CD14-positive monocyte (primary cell): ENCODE results near the gene DNAJC30. TPM values are rescaled to one million over a fixed set of nuclear protein-coding genes. Genes with fewer than 3 reads are reported as not detected.

ENCODE experiments used
- DNase-seq, 3 donors: peaks; one replicate each; pipeline ENCODE4 v3.0.0-alpha.2; 2011 to 2022
- H2AFZ ChIP-seq: 2 replicates; pipeline ENCODE4 v1.6.0; 2012; ENCODE audit warnings: mild to moderate bottlenecking, low read depth, low read length, inconsistent platforms; ENCODE audit not compliant: insufficient read depth, poor library complexity, severe bottlenecking
- H3K27ac ChIP-seq, 2 donors: 1 replicate in 1 of 2; 2 replicates in 1 of 2; pipeline ENCODE4 v1.5.1; 2012 to 2013; ENCODE audit warnings: low read length in 2 of 2, control low read depth in 1 of 2, inconsistent platforms in 1 of 2, low read depth in 1 of 2, mild to moderate bottlenecking in 1 of 2
- H3K27me3 ChIP-seq, 2 donors: one replicate each; pipeline versions ENCODE4 v1.6.0 to v1.6.1; 2011 to 2013; ENCODE audit warnings: low read length in 2 of 2; ENCODE audit not compliant: control insufficient read depth in 2 of 2, insufficient read depth in 2 of 2
- H3K36me3 ChIP-seq, 2 donors: replicated peaks in 1 of 2; 1 replicate in 1 of 2; 2 replicates in 1 of 2; pipeline versions ENCODE4 v1.5.1 to v1.6.1; 2012 to 2013; ENCODE audit warnings: low read length in 2 of 2, control low read depth in 1 of 2, inconsistent platforms in 1 of 2, mild to moderate bottlenecking in 1 of 2; ENCODE audit not compliant: insufficient read depth in 2 of 2, control insufficient read depth in 1 of 2
- H3K4me1 ChIP-seq, 2 donors: 1 replicate in 1 of 2; 2 replicates in 1 of 2; pipeline versions ENCODE4 v1.5.1 to v1.6.1; 2012 to 2013; ENCODE audit warnings: low read length in 2 of 2, control low read depth in 1 of 2, inconsistent platforms in 1 of 2, mild to moderate bottlenecking in 1 of 2, moderate library complexity in 1 of 2; ENCODE audit not compliant: insufficient read depth in 2 of 2, control insufficient read depth in 1 of 2
- H3K4me2 ChIP-seq: replicated peaks from 2 replicates; pipeline ENCODE3; 2012; ENCODE audit warnings: low read length, moderate library complexity, mild to moderate bottlenecking; ENCODE audit not compliant: poor library complexity, severe bottlenecking; ENCODE audit errors: extremely low read depth
- H3K4me3 ChIP-seq, 3 experiments: fragments of 200-600 bp in 1 of 3; sonication (generic) in 1 of 3; replicated peaks in 1 of 3; 1 replicate in 2 of 3; 2 replicates in 1 of 3; pipeline ENCODE4 v1.5.1; 2011 to 2013; ENCODE audit warnings: low read length in 3 of 3, mild to moderate bottlenecking in 3 of 3, control low read depth in 2 of 3, low read depth in 2 of 3, inconsistent platforms in 1 of 3, moderate library complexity in 1 of 3
- H3K79me2 ChIP-seq: 2 replicates; pipeline ENCODE4 v1.6.0; 2012; ENCODE audit warnings: mild to moderate bottlenecking, control low read depth, inconsistent platforms, low read length, moderate library complexity; ENCODE audit not compliant: insufficient read depth
- H3K9ac ChIP-seq: 2 replicates; pipeline ENCODE4 v1.6.0; 2017; ENCODE audit warnings: low read length, mild to moderate bottlenecking; ENCODE audit not compliant: insufficient read depth, poor library complexity, severe bottlenecking
- H3K9me3 ChIP-seq, 2 donors: replicated peaks in 1 of 2; 1 replicate in 1 of 2; 2 replicates in 1 of 2; pipeline versions ENCODE4 v1.5.1 to v1.6.1; 2012 to 2013; ENCODE audit warnings: low read length in 2 of 2, control low read depth in 1 of 2; ENCODE audit not compliant: control insufficient read depth in 1 of 2, insufficient read depth in 1 of 2
- H4K20me1 ChIP-seq: 2 replicates; pipeline ENCODE4 v1.6.0; 2012; ENCODE audit warnings: mild to moderate bottlenecking, low read length, control low read depth, moderate library complexity; ENCODE audit not compliant: insufficient read depth
- H3K27ac Mint-ChIP-seq, 7 donors: one replicate each; pipeline ENCODE4 v1.8.0; 2020; ENCODE audit warnings: mild to moderate bottlenecking in 7 of 7, mixed read lengths in 7 of 7, moderate library complexity in 6 of 7, inconsistent platforms in 2 of 7
- H3K27me3 Mint-ChIP-seq, 3 donors: one replicate each; pipeline ENCODE4 v1.8.0; 2021 to 2022; ENCODE audit warnings: low read depth in 3 of 3, mild to moderate bottlenecking in 3 of 3, mixed read lengths in 3 of 3, moderate library complexity in 3 of 3, inconsistent platforms in 1 of 3
- H3K36me3 Mint-ChIP-seq, 2 donors: one replicate each; pipeline ENCODE4 v1.8.0; 2020; ENCODE audit warnings: mixed read lengths in 2 of 2, inconsistent platforms in 1 of 2, mild to moderate bottlenecking in 1 of 2
- H3K4me1 Mint-ChIP-seq: one replicate; pipeline ENCODE4 v1.8.0; 2020; ENCODE audit warnings: mild to moderate bottlenecking, mixed read lengths
- H3K4me3 Mint-ChIP-seq, 2 donors: one replicate each; pipeline ENCODE4 v1.8.0; 2020; ENCODE audit warnings: mild to moderate bottlenecking in 2 of 2, mixed read lengths in 2 of 2, moderate library complexity in 1 of 2
- H3K9me3 Mint-ChIP-seq, 7 donors: one replicate each; pipeline ENCODE4 v1.8.0; 2020 to 2022; ENCODE audit warnings: mixed read lengths in 7 of 7, mild to moderate bottlenecking in 6 of 7, moderate library complexity in 6 of 7, inconsistent platforms in 2 of 7
- CTCF ChIP-seq: fragments of 200-600 bp; IDR thresholded peaks from one replicate; pipeline ENCODE4 v1.8.0; 2022; ENCODE audit warnings: antibody characterized with exemption, mild to moderate bottlenecking
- WGBS: methylation state at CpG from one replicate; pipeline ENCODE4 v1.1.5; 2013; ENCODE audit warnings: missing lambda C conversion rate; ENCODE audit not compliant: insufficient coverage; 5-methylcytosine and 5-hydroxymethylcytosine counted together
- intact Hi-C, 2 donors: fragments of 100-400 bp; cut with micrococcal nuclease; formaldehyde crosslinking; loops; one replicate each; pipeline versions ENCODE4 v1.15.0 to v1.15.1; 2023
- polyA plus RNA-seq, 3 donors: library from polyadenylated mRNA; depleted of rRNA in 1 of 3; unstranded in 2 of 3; stranded (reverse) in 1 of 3; fragments of 300-500 nt in 2 of 3; fragments of >200 nt in 1 of 3; fragmentation: Illumina TruSeq in 2 of 3; gene quantifications; 1 replicate in 2 of 3; 2 replicates in 1 of 3; pipeline ENCODE4 v1.2.3, GENCODE V29; 2012 to 2021

DNAJC30 gene
- polyA plus RNA-seq, 3 donors = 2.4 to 5.2 (median 3.2) TPM

GRCh38 chr7:73718438-73718881 is 35.2 kb upstream of the DNAJC30 start:
- Histone ChIP-seq H3K9me3 (peaks cover 0 to 9% of the 10 kb centered on the region in 2 donors), H3K27ac (no peak overlapping the region), H3K4me2 (peak overlapping the region; percentile 93), H2AFZ (peak overlapping the region; percentile 85), H3K4me3 (peak overlapping the region in 1 of 3 experiments; percentile 78), H3K9ac (peak overlapping the region; percentile 62), H3K79me2 (no peaks in the 10 kb centered on the region), H3K27me3 (peaks cover 37 to 90% of the 10 kb centered on the region in 2 donors), H4K20me1 (no peaks in the 10 kb centered on the region), H3K4me1 (peaks cover 35 to 47% of the 10 kb centered on the region in 2 donors), H3K36me3 (no peaks in the 10 kb centered on the region)
- no peak for TF ChIP-seq CTCF
- Mint-ChIP-seq H3K27ac (peak overlapping the region in 5 of 7 donors; percentile 61 to 91 (median 84)), H3K4me3 (peak overlapping the region; percentile 80 to 82), H3K36me3 (peaks cover 6 to 18% of the 10 kb centered on the region in 2 donors), H3K4me1 (peaks cover 39% of the 10 kb centered on the region), H3K27me3 (peaks cover 83 to 96% (median 89%) of the 10 kb centered on the region in 3 donors), H3K9me3 (peaks cover 0 to 23% (median 14%) of the 10 kb centered on the region in 7 donors)
- no peak for DNase-seq
- 20% methylated on average over 1 of the region's 9 CpGs for WGBS
- intact Hi-C loops = loop anchor here in 1 of 2 donors (2.0 kb wide), 1 partner anchor 132 kb away; no protein-coding TSS in a partner anchor

DNA sequence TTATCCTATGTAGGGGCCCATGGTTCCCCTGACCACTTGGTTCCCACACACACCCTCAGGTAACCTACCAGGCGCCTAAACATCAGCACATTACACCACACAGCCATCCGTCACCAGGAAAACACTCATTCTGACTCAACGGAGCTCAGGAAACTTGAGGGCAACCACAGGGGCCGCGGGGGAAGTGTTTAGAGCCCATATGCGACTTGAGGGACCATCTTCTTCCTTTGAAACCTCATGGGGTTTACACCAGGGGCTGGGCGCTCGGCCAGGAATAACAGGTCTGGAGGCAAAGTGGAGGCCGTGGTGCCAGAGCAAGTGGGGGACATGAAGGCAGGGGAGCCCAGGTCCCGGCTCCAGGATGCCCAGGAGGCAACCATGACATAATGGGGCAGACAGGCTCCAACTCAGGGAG is 34.7 kb upstream of the DNAJC30 start:
- Mint-ChIP-seq H3K4me1 (peaks cover 39% of the 10 kb centered on the region), H3K9me3 (peaks cover 0 to 24% (median 14%) of the 10 kb centered on the region in 7 donors), H3K27me3 (peaks cover 86 to 96% (median 91%) of the 10 kb centered on the region in 3 donors), H3K27ac (peak overlapping the region in 6 of 7 donors; percentile 69 to 91 (median 82)), H3K36me3 (peaks cover 6 to 18% of the 10 kb centered on the region in 2 donors), H3K4me3 (peak overlapping the region; percentile 80 to 82)
- H3K9me3 ChIP-seq = peaks cover 0 to 9% of the 10 kb centered on the region in 2 donors
- peaks cover 37 to 92% of the 10 kb centered on the region in 2 donors for H3K27me3 ChIP-seq
- peak overlapping the region; percentile 62 for H3K9ac ChIP-seq
- DNase-seq = peak; percentile 79 to 92 (median 89)
- H3K4me3 ChIP-seq = peak overlapping the region in 1 of 3 experiments; percentile 78
- H2AFZ ChIP-seq = no peak overlapping the region
- no peaks in the 10 kb centered on the region for H4K20me1 ChIP-seq
- no peak overlapping the region for H3K27ac ChIP-seq
- no peak for TF ChIP-seq CTCF
- H3K79me2 ChIP-seq = no peaks in the 10 kb centered on the region
- peak overlapping the region; percentile 93 for H3K4me2 ChIP-seq
- intact Hi-C loops = loop anchor here in 1 of 2 donors (2.0 kb wide), 1 partner anchor 131 kb away; no protein-coding TSS in a partner anchor
- 0% methylated on average over 8 of the region's 10 CpGs for WGBS
- peaks cover 35 to 47% of the 10 kb centered on the region in 2 donors for H3K4me1 ChIP-seq
- H3K36me3 ChIP-seq = no peaks in the 10 kb centered on the region
